ENCODE results near the gene BCAM.

BCAM gene

GRCh38 chr19:44865196-44865767, 56.4 kb downstream of the BCAM start:
- no peak for TF ChIP-seq PRDM6 (tag by site-specific recombination; IDR thresholded peaks at IDR 0.05)
- TF ChIP-seq, protein P1, sequence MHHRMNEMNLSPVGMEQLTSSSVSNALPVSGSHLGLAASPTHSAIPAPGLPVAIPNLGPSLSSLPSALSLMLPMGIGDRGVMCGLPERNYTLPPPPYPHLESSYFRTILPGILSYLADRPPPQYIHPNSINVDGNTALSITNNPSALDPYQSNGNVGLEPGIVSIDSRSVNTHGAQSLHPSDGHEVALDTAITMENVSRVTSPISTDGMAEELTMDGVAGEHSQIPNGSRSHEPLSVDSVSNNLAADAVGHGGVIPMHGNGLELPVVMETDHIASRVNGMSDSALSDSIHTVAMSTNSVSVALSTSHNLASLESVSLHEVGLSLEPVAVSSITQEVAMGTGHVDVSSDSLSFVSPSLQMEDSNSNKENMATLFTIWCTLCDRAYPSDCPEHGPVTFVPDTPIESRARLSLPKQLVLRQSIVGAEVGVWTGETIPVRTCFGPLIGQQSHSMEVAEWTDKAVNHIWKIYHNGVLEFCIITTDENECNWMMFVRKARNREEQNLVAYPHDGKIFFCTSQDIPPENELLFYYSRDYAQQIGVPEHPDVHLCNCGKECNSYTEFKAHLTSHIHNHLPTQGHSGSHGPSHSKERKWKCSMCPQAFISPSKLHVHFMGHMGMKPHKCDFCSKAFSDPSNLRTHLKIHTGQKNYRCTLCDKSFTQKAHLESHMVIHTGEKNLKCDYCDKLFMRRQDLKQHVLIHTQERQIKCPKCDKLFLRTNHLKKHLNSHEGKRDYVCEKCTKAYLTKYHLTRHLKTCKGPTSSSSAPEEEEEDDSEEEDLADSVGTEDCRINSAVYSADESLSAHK (tag by site-specific recombination; IDR thresholded peaks at IDR 0.05), result no peak
- TF ChIP-seq SCRT1 (tag by site-specific recombination; IDR thresholded peaks at IDR 0.05; ENCODE audit: borderline replicate concordance), result no peak
- TF ChIP-seq, protein P2, sequence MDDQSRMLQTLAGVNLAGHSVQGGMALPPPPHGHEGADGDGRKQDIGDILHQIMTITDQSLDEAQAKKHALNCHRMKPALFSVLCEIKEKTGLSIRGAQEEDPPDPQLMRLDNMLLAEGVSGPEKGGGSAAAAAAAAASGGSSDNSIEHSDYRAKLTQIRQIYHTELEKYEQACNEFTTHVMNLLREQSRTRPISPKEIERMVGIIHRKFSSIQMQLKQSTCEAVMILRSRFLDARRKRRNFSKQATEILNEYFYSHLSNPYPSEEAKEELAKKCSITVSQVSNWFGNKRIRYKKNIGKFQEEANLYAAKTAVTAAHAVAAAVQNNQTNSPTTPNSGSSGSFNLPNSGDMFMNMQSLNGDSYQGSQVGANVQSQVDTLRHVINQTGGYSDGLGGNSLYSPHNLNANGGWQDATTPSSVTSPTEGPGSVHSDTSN (CRISPR knock-in tag; IDR thresholded peaks at IDR 0.05), result no peak
- TF ChIP-seq, protein P3, sequence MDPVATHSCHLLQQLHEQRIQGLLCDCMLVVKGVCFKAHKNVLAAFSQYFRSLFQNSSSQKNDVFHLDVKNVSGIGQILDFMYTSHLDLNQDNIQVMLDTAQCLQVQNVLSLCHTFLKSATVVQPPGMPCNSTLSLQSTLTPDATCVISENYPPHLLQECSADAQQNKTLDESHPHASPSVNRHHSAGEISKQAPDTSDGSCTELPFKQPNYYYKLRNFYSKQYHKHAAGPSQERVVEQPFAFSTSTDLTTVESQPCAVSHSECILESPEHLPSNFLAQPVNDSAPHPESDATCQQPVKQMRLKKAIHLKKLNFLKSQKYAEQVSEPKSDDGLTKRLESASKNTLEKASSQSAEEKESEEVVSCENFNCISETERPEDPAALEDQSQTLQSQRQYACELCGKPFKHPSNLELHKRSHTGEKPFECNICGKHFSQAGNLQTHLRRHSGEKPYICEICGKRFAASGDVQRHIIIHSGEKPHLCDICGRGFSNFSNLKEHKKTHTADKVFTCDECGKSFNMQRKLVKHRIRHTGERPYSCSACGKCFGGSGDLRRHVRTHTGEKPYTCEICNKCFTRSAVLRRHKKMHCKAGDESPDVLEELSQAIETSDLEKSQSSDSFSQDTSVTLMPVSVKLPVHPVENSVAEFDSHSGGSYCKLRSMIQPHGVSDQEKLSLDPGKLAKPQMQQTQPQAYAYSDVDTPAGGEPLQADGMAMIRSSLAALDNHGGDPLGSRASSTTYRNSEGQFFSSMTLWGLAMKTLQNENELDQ (tag by site-specific recombination; IDR thresholded peaks at IDR 0.05; ENCODE audit: low read depth), result no peak
- TF ChIP-seq KLF7 (tag by site-specific recombination; IDR thresholded peaks at IDR 0.05; ENCODE audit: borderline replicate concordance), result no peak
- no peak for TF ChIP-seq SP2 (tag by site-specific recombination; IDR thresholded peaks at IDR 0.05)
- no peak for TF ChIP-seq PRDM1 (tag by site-specific recombination; IDR thresholded peaks at IDR 0.05)
- TF ChIP-seq ZNF580 (tag by site-specific recombination; IDR thresholded peaks at IDR 0.05), result no peak
- no peak for TF ChIP-seq ZBTB21 (tag by site-specific recombination; IDR thresholded peaks at IDR 0.05)
- TF ChIP-seq ZNF704 (tag by site-specific recombination; IDR thresholded peaks at IDR 0.05), result no peak
- TF ChIP-seq, protein P4, sequence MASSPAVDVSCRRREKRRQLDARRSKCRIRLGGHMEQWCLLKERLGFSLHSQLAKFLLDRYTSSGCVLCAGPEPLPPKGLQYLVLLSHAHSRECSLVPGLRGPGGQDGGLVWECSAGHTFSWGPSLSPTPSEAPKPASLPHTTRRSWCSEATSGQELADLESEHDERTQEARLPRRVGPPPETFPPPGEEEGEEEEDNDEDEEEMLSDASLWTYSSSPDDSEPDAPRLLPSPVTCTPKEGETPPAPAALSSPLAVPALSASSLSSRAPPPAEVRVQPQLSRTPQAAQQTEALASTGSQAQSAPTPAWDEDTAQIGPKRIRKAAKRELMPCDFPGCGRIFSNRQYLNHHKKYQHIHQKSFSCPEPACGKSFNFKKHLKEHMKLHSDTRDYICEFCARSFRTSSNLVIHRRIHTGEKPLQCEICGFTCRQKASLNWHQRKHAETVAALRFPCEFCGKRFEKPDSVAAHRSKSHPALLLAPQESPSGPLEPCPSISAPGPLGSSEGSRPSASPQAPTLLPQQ (tag by site-specific recombination; IDR thresholded peaks at IDR 0.05), result no peak
- TF ChIP-seq ZNF274 (IDR thresholded peaks at IDR 0.05; ENCODE audit: low read length), result no peak
- TF ChIP-seq ZNF274 (tag by site-specific recombination; IDR thresholded peaks at IDR 0.05; ENCODE audit: borderline replicate concordance), result no peak
- TF ChIP-seq ZNF521 (tag by site-specific recombination; IDR thresholded peaks at IDR 0.05), result no peak
- TF ChIP-seq, protein P5, sequence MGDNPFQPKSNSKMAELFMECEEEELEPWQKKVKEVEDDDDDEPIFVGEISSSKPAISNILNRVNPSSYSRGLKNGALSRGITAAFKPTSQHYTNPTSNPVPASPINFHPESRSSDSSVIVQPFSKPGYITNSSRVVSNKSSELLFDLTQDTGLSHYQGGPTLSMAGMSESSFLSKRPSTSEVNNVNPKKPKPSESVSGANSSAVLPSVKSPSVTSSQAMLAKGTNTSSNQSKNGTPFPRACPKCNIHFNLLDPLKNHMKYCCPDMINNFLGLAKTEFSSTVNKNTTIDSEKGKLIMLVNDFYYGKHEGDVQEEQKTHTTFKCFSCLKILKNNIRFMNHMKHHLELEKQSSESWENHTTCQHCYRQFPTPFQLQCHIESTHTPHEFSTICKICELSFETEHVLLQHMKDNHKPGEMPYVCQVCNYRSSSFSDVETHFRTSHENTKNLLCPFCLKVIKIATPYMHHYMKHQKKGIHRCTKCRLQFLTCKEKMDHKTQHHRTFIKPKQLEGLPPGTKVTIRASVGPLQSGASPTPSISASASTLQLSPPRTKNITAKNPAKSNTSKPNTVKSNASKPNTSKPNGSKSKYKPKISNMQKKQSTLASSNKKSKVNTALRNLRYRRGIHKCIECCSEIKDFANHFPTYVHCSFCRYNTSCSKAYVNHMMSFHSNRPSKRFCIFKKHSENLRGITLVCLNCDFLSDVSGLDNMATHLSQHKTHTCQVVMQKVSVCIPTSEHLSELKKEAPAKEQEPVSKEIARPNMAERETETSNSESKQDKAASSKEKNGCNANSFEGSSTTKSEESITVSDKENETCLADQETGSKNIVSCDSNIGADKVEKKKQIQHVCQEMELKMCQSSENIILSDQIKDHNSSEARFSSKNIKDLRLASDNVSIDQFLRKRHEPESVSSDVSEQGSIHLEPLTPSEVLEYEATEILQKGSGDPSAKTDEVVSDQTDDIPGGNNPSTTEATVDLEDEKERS (tag by site-specific recombination; IDR thresholded peaks at IDR 0.05), result no peak
- TF ChIP-seq ZNF426 (tag by site-specific recombination; IDR thresholded peaks at IDR 0.05), result no peak
- TF ChIP-seq ZNF658 (tag by site-specific recombination; IDR thresholded peaks at IDR 0.05), result no peak
- no peak for TF ChIP-seq ZNF529 (tag by site-specific recombination; IDR thresholded peaks at IDR 0.05; ENCODE audit: insufficient replicate concordance)
- no peak for TF ChIP-seq ZNF677 (tag by site-specific recombination; IDR thresholded peaks at IDR 0.05)
- no peak for TF ChIP-seq ZNF132 (tag by site-specific recombination; IDR thresholded peaks at IDR 0.05; ENCODE audit: borderline replicate concordance)
- H3K4me1 ChIP-seq (ENCODE audit: control insufficient read depth, insufficient read depth, low read length), result no peaks in the 10 kb centered on the region
- H3K27ac ChIP-seq (ENCODE audit: extremely low read depth, low read depth, low read length), result no peak overlapping the region
- CTCF ChIA-PET, result interaction anchor here (0.6 kb wide), 2 partner anchors 11 to 13 kb away, joined by 3 read pairs; no protein-coding TSS in a partner anchor
- H3K4me3 ChIP-seq (ENCODE audit: low read depth, low read length), result no peak overlapping the region
- peaks cover 28 to 44% of the 10 kb centered on the region in 2 experiments; a peak in 2 of 3 replicates for H3K36me3 ChIP-seq (ENCODE audit: control insufficient read depth in 2 of 2, insufficient read depth in 1 of 2, low read length in 2 of 2)
- H3K9me3 ChIP-seq (ENCODE audit: control insufficient read depth, insufficient read depth, low read depth, low read length), result no peaks in the 10 kb centered on the region
- POLR2A ChIA-PET, result interaction anchor here (0.7 kb wide), 1 partner anchor 787 kb away, joined by 4 read pairs; no protein-coding TSS in a partner anchor

All from HEK293 (cell line).